ENCODE results near the gene CACNA1B.

Gene CACNA1B

GRCh38 chr9:137972988-137973470 is 95.4 kb downstream of the CACNA1B start:
- Mint-ChIP-seq H3K36me3 (ENCODE audit: insufficient read depth) (no peaks in the 10 kb centered on the region), H3K9me3 (no peaks in the 10 kb centered on the region), H3K27ac (no peak overlapping the region), H3K4me1 (ENCODE audit: low read depth in 2 of 2) (no peaks in the 10 kb centered on the region), H3K27me3 (peaks cover 33 to 59% of the 10 kb centered on the region in 2 donors), H3K4me3 (no peak overlapping the region)
- DNase-seq = no peak
- no peak for ATAC-seq (replicated peaks)

- no peak for DNase-seq
- H3K36me3 Mint-ChIP-seq (ENCODE audit: insufficient read depth) = no peaks in the 10 kb centered on the region
- H3K27ac Mint-ChIP-seq = no peak overlapping the region
- H3K4me1 Mint-ChIP-seq (ENCODE audit: low read depth in 2 of 2) = no peaks in the 10 kb centered on the region
- no peak for ATAC-seq (replicated peaks)
- no peaks in the 10 kb centered on the region for H3K9me3 Mint-ChIP-seq
- H3K4me3 Mint-ChIP-seq = no peak overlapping the region
- peaks cover 30 to 55% of the 10 kb centered on the region in 2 donors for H3K27me3 Mint-ChIP-seq
Measured at GRCh38 chr9:137973829-137974416, 96.3 kb downstream of the CACNA1B start.

- ATAC-seq (replicated peaks) (no peak), DNase-seq (no peak)
- Mint-ChIP-seq H3K27me3 (peaks cover 24 to 49% of the 10 kb centered on the region in 2 donors), H3K9me3 (no peaks in the 10 kb centered on the region), H3K27ac (no peak overlapping the region), H3K4me1 (ENCODE audit: low read depth in 2 of 2) (no peaks in the 10 kb centered on the region), H3K36me3 (ENCODE audit: insufficient read depth) (no peaks in the 10 kb centered on the region), H3K4me3 (no peak overlapping the region)
Measured at GRCh38 chr9:137974746-137975526, 97.4 kb downstream of the CACNA1B start.

- no peak for DNase-seq
- ATAC-seq (replicated peaks) = no peak
- H3K36me3 Mint-ChIP-seq (ENCODE audit: insufficient read depth) = no peaks in the 10 kb centered on the region
Measured at GRCh38 chr9:137975527-137975913, 97.9 kb downstream of the CACNA1B start.

GRCh38 chr9:137975936-137976565 is 98.5 kb downstream of the CACNA1B start:
- no peak for DNase-seq
- Mint-ChIP-seq H3K4me1 (ENCODE audit: low read depth in 2 of 2) (no peaks in the 10 kb centered on the region), H3K27ac (no peak overlapping the region), H3K4me3 (no peak overlapping the region), H3K36me3 (ENCODE audit: insufficient read depth) (no peaks in the 10 kb centered on the region), H3K9me3 (no peaks in the 10 kb centered on the region), H3K27me3 (peaks cover 16 to 38% of the 10 kb centered on the region in 2 donors)
- no peak for ATAC-seq (replicated peaks)

More at GRCh38 chr9:137975527-137975913, 97.9 kb downstream of the CACNA1B start:
- Mint-ChIP-seq H3K4me3 (no peak overlapping the region), H3K4me1 (ENCODE audit: low read depth in 2 of 2) (no peaks in the 10 kb centered on the region), H3K27ac (no peak overlapping the region), H3K9me3 (no peaks in the 10 kb centered on the region), H3K27me3 (peaks cover 21 to 43% of the 10 kb centered on the region in 2 donors)

- Mint-ChIP-seq H3K9me3 (no peaks in the 10 kb centered on the region), H3K4me3 (no peak overlapping the region), H3K36me3 (ENCODE audit: insufficient read depth) (no peaks in the 10 kb centered on the region), H3K4me1 (ENCODE audit: low read depth in 2 of 2) (no peaks in the 10 kb centered on the region), H3K27ac (peak overlapping the region; percentile 60 to 85), H3K27me3 (peaks cover 13 to 32% of the 10 kb centered on the region in 2 donors)
- ATAC-seq (replicated peaks) = no peak
- no peak for DNase-seq
Measured at GRCh38 chr9:137977571-137978261, 100.1 kb downstream of the CACNA1B start.

GRCh38 chr9:137978262-137978714 is 100.7 kb downstream of the CACNA1B start:
- ATAC-seq (replicated peaks) (no peak), DNase-seq (no peak)
- Mint-ChIP-seq H3K4me3 (no peak overlapping the region), H3K27me3 (peaks cover 15 to 32% of the 10 kb centered on the region in 2 donors), H3K36me3 (ENCODE audit: insufficient read depth) (no peaks in the 10 kb centered on the region), H3K27ac (peak overlapping the region in 1 of 2 donors; percentile 85), H3K4me1 (ENCODE audit: low read depth in 2 of 2) (no peaks in the 10 kb centered on the region), H3K9me3 (no peaks in the 10 kb centered on the region)

- no peaks in the 10 kb centered on the region for H3K4me1 Mint-ChIP-seq (ENCODE audit: low read depth in 2 of 2)
- no peak overlapping the region for H3K27ac Mint-ChIP-seq
- no peaks in the 10 kb centered on the region for H3K9me3 Mint-ChIP-seq
- H3K27me3 Mint-ChIP-seq = peaks cover 41 to 51% of the 10 kb centered on the region in 2 donors
- ATAC-seq (replicated peaks) = no peak
- H3K36me3 Mint-ChIP-seq (ENCODE audit: insufficient read depth) = no peaks in the 10 kb centered on the region
- no peak overlapping the region for H3K4me3 Mint-ChIP-seq
- no peak for DNase-seq
Measured at GRCh38 chr9:137982200-137982599, 104.6 kb downstream of the CACNA1B start.

- peaks cover 59 to 69% of the 10 kb centered on the region in 2 donors for H3K27me3 Mint-ChIP-seq
Measured at GRCh38 chr9:137984005-137984404, 106.4 kb downstream of the CACNA1B start.

GRCh38 chr9:137984520-137985257 is 107.1 kb downstream of the CACNA1B start:
- Mint-ChIP-seq H3K27ac (no peak overlapping the region), H3K4me3 (no peak overlapping the region), H3K27me3 (peaks cover 65 to 76% of the 10 kb centered on the region in 2 donors), H3K36me3 (ENCODE audit: insufficient read depth) (no peaks in the 10 kb centered on the region), H3K4me1 (ENCODE audit: low read depth in 2 of 2) (no peaks in the 10 kb centered on the region), H3K9me3 (no peaks in the 10 kb centered on the region)
- DNase-seq = no peak
- ATAC-seq (replicated peaks) = no peak

More at GRCh38 chr9:137984005-137984404, 106.4 kb downstream of the CACNA1B start:
- H3K9me3 Mint-ChIP-seq = no peaks in the 10 kb centered on the region
- no peak for DNase-seq
- H3K4me1 Mint-ChIP-seq (ENCODE audit: low read depth in 2 of 2) = no peaks in the 10 kb centered on the region
- H3K27ac Mint-ChIP-seq = no peak overlapping the region
- H3K36me3 Mint-ChIP-seq (ENCODE audit: insufficient read depth) = no peaks in the 10 kb centered on the region
- no peak overlapping the region for H3K4me3 Mint-ChIP-seq
- ATAC-seq (replicated peaks) = no peak

GRCh38 chr9:137985637-137986071 is 108.1 kb downstream of the CACNA1B start:
- Mint-ChIP-seq H3K4me1 (ENCODE audit: low read depth in 2 of 2) (no peaks in the 10 kb centered on the region), H3K9me3 (no peaks in the 10 kb centered on the region), H3K36me3 (ENCODE audit: insufficient read depth) (no peaks in the 10 kb centered on the region), H3K27me3 (peaks cover 75 to 86% of the 10 kb centered on the region in 2 donors), H3K27ac (no peak overlapping the region), H3K4me3 (no peak overlapping the region)
- DNase-seq (no peak), ATAC-seq (replicated peaks) (no peak)

GRCh38 chr9:137986268-137987099 is 108.9 kb downstream of the CACNA1B start:
- Mint-ChIP-seq H3K4me1 (ENCODE audit: low read depth in 2 of 2) (no peaks in the 10 kb centered on the region), H3K27ac (peak overlapping the region in 1 of 2 donors; percentile 22), H3K36me3 (ENCODE audit: insufficient read depth) (no peaks in the 10 kb centered on the region), H3K4me3 (no peak overlapping the region), H3K27me3 (peaks cover 78 to 91% of the 10 kb centered on the region in 2 donors), H3K9me3 (no peaks in the 10 kb centered on the region)
- no peak for DNase-seq
- ATAC-seq (replicated peaks) = no peak
